ENCODE measurements around the gene FRYL.

- TF ChIP-seq CTCF (IDR thresholded peaks at IDR 0.05; ENCODE audit: poor library complexity) (no peak), EZH2 (IDR thresholded peaks at IDR 0.05; ENCODE audit: borderline replicate concordance) (no peak)
Measured at GRCh38 chr4:48718818-48719465, 61.1 kb downstream of the FRYL start.

Measured in hepatocyte (in vitro differentiated cells).